ENCODE data around the gene PDZRN4. TPM values are rescaled to one million over a fixed set of nuclear protein-coding genes. Genes with fewer than 3 reads are reported as not detected.

Gene PDZRN4
- total RNA-seq, 1 donor from 2014 or later = 0.75 TPM

GRCh38 chr12:41520869-41521268, 332.7 kb downstream of the PDZRN4 start:
- TF ChIP-seq, protein P1, sequence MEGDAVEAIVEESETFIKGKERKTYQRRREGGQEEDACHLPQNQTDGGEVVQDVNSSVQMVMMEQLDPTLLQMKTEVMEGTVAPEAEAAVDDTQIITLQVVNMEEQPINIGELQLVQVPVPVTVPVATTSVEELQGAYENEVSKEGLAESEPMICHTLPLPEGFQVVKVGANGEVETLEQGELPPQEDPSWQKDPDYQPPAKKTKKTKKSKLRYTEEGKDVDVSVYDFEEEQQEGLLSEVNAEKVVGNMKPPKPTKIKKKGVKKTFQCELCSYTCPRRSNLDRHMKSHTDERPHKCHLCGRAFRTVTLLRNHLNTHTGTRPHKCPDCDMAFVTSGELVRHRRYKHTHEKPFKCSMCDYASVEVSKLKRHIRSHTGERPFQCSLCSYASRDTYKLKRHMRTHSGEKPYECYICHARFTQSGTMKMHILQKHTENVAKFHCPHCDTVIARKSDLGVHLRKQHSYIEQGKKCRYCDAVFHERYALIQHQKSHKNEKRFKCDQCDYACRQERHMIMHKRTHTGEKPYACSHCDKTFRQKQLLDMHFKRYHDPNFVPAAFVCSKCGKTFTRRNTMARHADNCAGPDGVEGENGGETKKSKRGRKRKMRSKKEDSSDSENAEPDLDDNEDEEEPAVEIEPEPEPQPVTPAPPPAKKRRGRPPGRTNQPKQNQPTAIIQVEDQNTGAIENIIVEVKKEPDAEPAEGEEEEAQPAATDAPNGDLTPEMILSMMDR (IDR thresholded peaks at IDR 0.05) = no peak
- ATAC-seq (no peak), DNase-seq (no peak)
- Histone ChIP-seq H3K36me3 (no peaks in the 10 kb centered on the region), H3K27me3 (no peaks in the 10 kb centered on the region), H3K4me3 (no peak overlapping the region), H3K4me1 (peaks cover 12% of the 10 kb centered on the region), H3K27ac (no peak overlapping the region), H3K9me3 (no peaks in the 10 kb centered on the region)
- intact Hi-C loops (cut with DNase I) = no loop called here

- Histone ChIP-seq H3K9me3 (no peaks in the 10 kb centered on the region), H3K4me3 (peak overlapping the region; percentile 2), H3K27ac (no peak overlapping the region), H3K36me3 (no peaks in the 10 kb centered on the region), H3K4me1 (peaks cover 12% of the 10 kb centered on the region), H3K27me3 (no peaks in the 10 kb centered on the region)
- intact Hi-C loops (cut with DNase I) = no loop called here
- DNase-seq (no peak), ATAC-seq (no peak)
- TF ChIP-seq, protein P1 (IDR thresholded peaks at IDR 0.05) = no peak
Measured at GRCh38 chr12:41521872-41522379, 333.8 kb downstream of the PDZRN4 start.

GRCh38 chr12:41527062-41527461, 338.9 kb downstream of the PDZRN4 start:
- no peaks in the 10 kb centered on the region for H3K27me3 ChIP-seq
- DNase-seq = no peak
- no peak overlapping the region for H3K4me3 ChIP-seq
- H3K36me3 ChIP-seq = no peaks in the 10 kb centered on the region
- H3K27ac ChIP-seq = no peak overlapping the region
- peaks cover 5% of the 10 kb centered on the region for H3K4me1 ChIP-seq
- no peak for ATAC-seq
- TF ChIP-seq, protein P1 (IDR thresholded peaks at IDR 0.05) = no peak
- intact Hi-C loops (cut with DNase I) = no loop called here
- H3K9me3 ChIP-seq = no peaks in the 10 kb centered on the region

DNA sequence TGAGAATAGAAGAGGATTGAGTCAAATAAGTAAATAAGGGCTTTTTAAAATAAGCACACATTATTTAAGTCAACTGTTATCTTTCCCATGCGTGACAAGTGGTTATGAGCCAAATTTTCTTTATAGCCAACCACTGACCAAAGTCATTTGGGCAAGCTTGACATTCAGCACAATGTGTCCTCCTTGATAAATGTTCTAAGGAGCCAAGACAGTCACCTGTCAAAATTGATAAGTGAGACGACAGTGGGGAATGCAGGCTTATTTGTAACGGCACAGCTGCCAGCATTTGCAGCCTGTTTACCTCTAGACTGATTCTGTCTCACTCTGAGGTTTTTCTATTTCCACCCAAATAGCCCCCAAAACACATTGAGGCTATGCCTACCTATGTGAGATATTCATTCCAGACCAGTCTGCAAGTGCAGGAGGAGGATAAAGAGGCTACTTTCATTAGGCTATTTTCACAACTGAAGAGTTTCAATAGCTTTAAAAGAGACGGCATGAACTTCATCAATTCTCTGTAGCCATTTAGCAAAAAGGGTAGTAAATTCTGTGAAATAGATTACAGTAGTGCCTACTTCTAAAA, 339.5 kb downstream of the PDZRN4 start:
- TF ChIP-seq, protein P1 (IDR thresholded peaks at IDR 0.05) = no peak
- Histone ChIP-seq H3K4me3 (no peak overlapping the region), H3K9me3 (no peaks in the 10 kb centered on the region), H3K4me1 (no peaks in the 10 kb centered on the region), H3K27ac (no peak overlapping the region), H3K36me3 (no peaks in the 10 kb centered on the region), H3K27me3 (no peaks in the 10 kb centered on the region)
- intact Hi-C loops (cut with DNase I) = no loop called here
- no peak for DNase-seq
- ATAC-seq = no peak

GRCh38 chr12:41528874-41529273, 340.8 kb downstream of the PDZRN4 start:
- no peaks in the 10 kb centered on the region for H3K4me1 ChIP-seq
- DNase-seq (no peak), ATAC-seq (no peak)
- H3K36me3 ChIP-seq = no peaks in the 10 kb centered on the region
- intact Hi-C loops (cut with DNase I) = no loop called here
- H3K9me3 ChIP-seq = no peaks in the 10 kb centered on the region
- no peak overlapping the region for H3K4me3 ChIP-seq
- no peak overlapping the region for H3K27ac ChIP-seq
- TF ChIP-seq, protein P1 (IDR thresholded peaks at IDR 0.05) = no peak
- no peaks in the 10 kb centered on the region for H3K27me3 ChIP-seq

DNA sequence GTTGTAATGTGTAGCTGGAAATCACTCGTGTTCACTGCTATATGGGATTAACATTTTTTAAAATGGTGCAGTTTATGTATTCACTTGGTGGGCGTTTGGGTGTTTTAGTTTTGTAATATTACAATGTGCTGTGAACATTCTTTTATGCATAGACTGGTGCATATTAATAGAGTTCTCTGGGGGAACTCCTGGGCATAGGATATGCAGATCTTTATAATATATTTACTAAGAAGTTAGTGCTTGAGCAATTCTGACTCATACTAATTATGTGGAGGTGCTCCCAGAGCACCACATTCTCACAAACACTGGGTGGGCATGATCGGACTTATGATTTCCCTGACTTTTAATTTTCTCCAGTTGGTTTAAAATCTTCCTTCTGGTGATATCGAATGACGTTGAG, 342.3 kb downstream of the PDZRN4 start:
- TF ChIP-seq, protein P1 (IDR thresholded peaks at IDR 0.05) = no peak
- H3K4me3 ChIP-seq = no peak overlapping the region
- ATAC-seq (no peak), DNase-seq (no peak)
- no peaks in the 10 kb centered on the region for H3K27me3 ChIP-seq
- H3K9me3 ChIP-seq = no peaks in the 10 kb centered on the region
- no peaks in the 10 kb centered on the region for H3K4me1 ChIP-seq
- no peaks in the 10 kb centered on the region for H3K36me3 ChIP-seq
- intact Hi-C loops (cut with DNase I) = no loop called here
- H3K27ac ChIP-seq = no peak overlapping the region
